ENCODE measurements around the gene NFIB. TPM values are rescaled to one million over a fixed set of nuclear protein-coding genes. Genes with fewer than 3 reads are reported as not detected.

The NFIB gene
- total RNA-seq, 1 donor from 2014 or later, result 0.30 TPM

- H3K27me3 ChIP-seq, result no peaks in the 10 kb centered on the region
- H3K27ac ChIP-seq, result no peak overlapping the region
- no peak overlapping the region for H3K9ac ChIP-seq
- Mint-ChIP-seq H3K36me3 (no peaks in the 10 kb centered on the region), H3K27me3 (ENCODE audit: insufficient read depth, low read depth) (peaks cover 2% of the 10 kb centered on the region), H3K27ac (no peak overlapping the region), H3K9me3 (peaks cover 1% of the 10 kb centered on the region), H3K4me3 (no peak overlapping the region), H3K4me1 (peaks cover 6% of the 10 kb centered on the region)
- peaks cover 12% of the 10 kb centered on the region for H3K4me1 ChIP-seq
- H3K4me2 ChIP-seq, result no peak overlapping the region
- no peaks in the 10 kb centered on the region for H3K9me3 ChIP-seq (ENCODE audit: low read depth)
- H2AFZ ChIP-seq (replicated peaks), result no peak overlapping the region
- DNase-seq (ENCODE audit: low spot score), result no peak
- no peaks in the 10 kb centered on the region for H3K36me3 ChIP-seq
- TF ChIP-seq EZH2 (IDR thresholded peaks at IDR 0.05) (no peak), CTCF (IDR thresholded peaks at IDR 0.05) (no peak), EZH2phosphoT487 (IDR thresholded peaks at IDR 0.05) (no peak)
- no peaks in the 10 kb centered on the region for H3F3A ChIP-seq (ENCODE audit: low read depth)
- H3K4me3 ChIP-seq, result no peak overlapping the region
- no peaks in the 10 kb centered on the region for H3K79me2 ChIP-seq (ENCODE audit: low read depth)
- no peaks in the 10 kb centered on the region for H4K20me1 ChIP-seq (ENCODE audit: low read depth)
These were observed 261.6 kb downstream of the NFIB start for GRCh38 chr9:14052359-14052758.

- Histone ChIP-seq H3K79me2 (ENCODE audit: low read depth) (no peaks in the 10 kb centered on the region), H3K4me2 (no peak overlapping the region), H3K4me1 (peaks cover 9% of the 10 kb centered on the region), H3K27me3 (no peaks in the 10 kb centered on the region), H3K4me3 (no peak overlapping the region), H3K27ac (no peak overlapping the region), H2AFZ (replicated peaks) (no peak overlapping the region), H3K9ac (no peak overlapping the region), H3F3A (ENCODE audit: low read depth) (no peaks in the 10 kb centered on the region), H3K9me3 (ENCODE audit: low read depth) (no peaks in the 10 kb centered on the region), H3K36me3 (no peaks in the 10 kb centered on the region), H4K20me1 (ENCODE audit: low read depth) (no peaks in the 10 kb centered on the region)
- no peak for DNase-seq (ENCODE audit: low spot score)
- TF ChIP-seq EZH2phosphoT487 (IDR thresholded peaks at IDR 0.05) (no peak), EZH2 (IDR thresholded peaks at IDR 0.05) (no peak)
- H3K4me3 Mint-ChIP-seq, result no peak overlapping the region
- peaks cover 3% of the 10 kb centered on the region for H3K9me3 Mint-ChIP-seq
- no peak overlapping the region for H3K27ac Mint-ChIP-seq
- peaks cover 6% of the 10 kb centered on the region for H3K4me1 Mint-ChIP-seq
- peaks cover 3% of the 10 kb centered on the region for H3K27me3 Mint-ChIP-seq (ENCODE audit: insufficient read depth, low read depth)
- H3K36me3 Mint-ChIP-seq, result no peaks in the 10 kb centered on the region
These were observed 262.5 kb downstream of the NFIB start for GRCh38 chr9:14051419-14051818.

DNA sequence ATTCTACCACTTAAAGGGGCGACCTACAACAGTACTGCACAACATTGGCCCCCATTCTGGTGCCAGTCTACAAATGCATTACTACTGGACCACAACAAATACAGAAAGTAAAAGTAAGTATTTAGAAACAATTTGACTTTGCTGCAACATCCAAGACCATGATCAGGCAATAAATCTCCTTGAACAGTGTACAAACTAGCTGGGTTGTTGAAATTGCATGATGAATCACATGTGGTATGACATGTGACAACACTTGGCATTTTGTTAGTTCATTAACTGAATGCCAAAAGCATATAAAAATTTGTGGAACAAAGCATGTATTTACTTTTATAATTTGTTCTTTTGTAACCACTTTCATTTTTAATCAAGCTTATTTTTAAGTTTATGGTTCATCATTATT is 270.5 kb downstream of the NFIB start:
- H3K9me3 Mint-ChIP-seq, result peaks cover 3% of the 10 kb centered on the region

More for the DNA sequence above, 270.5 kb downstream of the NFIB start:
- H3K4me3 ChIP-seq, result no peak overlapping the region
- no peak overlapping the region for H3K9ac ChIP-seq
- H3K27ac ChIP-seq, result no peak overlapping the region
- no peak overlapping the region for H2AFZ ChIP-seq (replicated peaks)
- no peaks in the 10 kb centered on the region for H3K36me3 Mint-ChIP-seq
- H3K4me2 ChIP-seq, result no peak overlapping the region
- peaks cover 3% of the 10 kb centered on the region for H3K27me3 Mint-ChIP-seq (ENCODE audit: insufficient read depth, low read depth)
- no peak overlapping the region for H3K27ac Mint-ChIP-seq
- no peaks in the 10 kb centered on the region for H3K79me2 ChIP-seq (ENCODE audit: low read depth)
- DNase-seq (ENCODE audit: low spot score), result no peak
- no peaks in the 10 kb centered on the region for H3K4me1 ChIP-seq
- H4K20me1 ChIP-seq (ENCODE audit: low read depth), result no peaks in the 10 kb centered on the region
- H3K4me1 Mint-ChIP-seq, result no peaks in the 10 kb centered on the region
- no peaks in the 10 kb centered on the region for H3K27me3 ChIP-seq
- TF ChIP-seq EZH2phosphoT487 (IDR thresholded peaks at IDR 0.05), result no peak
- no peak for TF ChIP-seq CTCF (IDR thresholded peaks at IDR 0.05)
- no peak for TF ChIP-seq EZH2 (IDR thresholded peaks at IDR 0.05)
- H3F3A ChIP-seq (ENCODE audit: low read depth), result no peaks in the 10 kb centered on the region
- H3K9me3 ChIP-seq (ENCODE audit: low read depth), result no peaks in the 10 kb centered on the region
- no peak overlapping the region for H3K4me3 Mint-ChIP-seq
- no peaks in the 10 kb centered on the region for H3K36me3 ChIP-seq
